ENCODE results near the gene ZNF48. TPM values are rescaled to one million over a fixed set of nuclear protein-coding genes. Genes with fewer than 3 reads are reported as not detected.
A peak's percentile ranks its signal among the peaks of the same experiment; 100 is the strongest.

ZNF48 gene
- total RNA-seq: 16.5 and 20.1 TPM in 2 replicates

GRCh38 chr16:30395155-30395991 lies at the start of gene ZNF48:
Gene ZNF48, plus strand, starts transcription at chr16:30395420. Its CDS starts 375 bp downstream, at chr16:30395795.
- DNase-seq: peak; percentile 95

GRCh38 chr16:30346286-30346685 lies 48.9 kb upstream of the ZNF48 start:
- no peak for DNase-seq

GRCh38 chr16:30348113-30348512 lies 47.1 kb upstream of the ZNF48 start:
- no peak for DNase-seq

DNA sequence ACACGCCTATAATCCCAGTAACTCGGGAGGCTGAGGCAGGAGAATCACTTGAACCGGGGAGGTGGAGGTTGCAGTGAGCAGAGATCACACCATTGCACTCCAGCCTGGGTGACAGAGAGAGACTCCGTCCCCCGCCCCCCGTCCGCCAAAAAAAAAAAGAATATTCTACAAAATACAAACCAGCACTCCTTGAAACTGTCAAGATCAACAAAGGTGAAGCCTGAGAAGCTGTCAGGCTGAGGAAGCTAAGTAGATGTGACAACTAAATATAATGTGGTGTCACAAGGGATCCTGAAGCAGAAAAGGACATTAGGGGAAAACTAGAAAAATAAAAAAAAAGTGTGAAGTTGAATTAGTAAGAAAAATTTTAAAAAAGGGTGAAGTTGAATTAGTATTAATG lies 46.3 kb upstream of the ZNF48 start:
- DNase-seq: no peak

DNA sequence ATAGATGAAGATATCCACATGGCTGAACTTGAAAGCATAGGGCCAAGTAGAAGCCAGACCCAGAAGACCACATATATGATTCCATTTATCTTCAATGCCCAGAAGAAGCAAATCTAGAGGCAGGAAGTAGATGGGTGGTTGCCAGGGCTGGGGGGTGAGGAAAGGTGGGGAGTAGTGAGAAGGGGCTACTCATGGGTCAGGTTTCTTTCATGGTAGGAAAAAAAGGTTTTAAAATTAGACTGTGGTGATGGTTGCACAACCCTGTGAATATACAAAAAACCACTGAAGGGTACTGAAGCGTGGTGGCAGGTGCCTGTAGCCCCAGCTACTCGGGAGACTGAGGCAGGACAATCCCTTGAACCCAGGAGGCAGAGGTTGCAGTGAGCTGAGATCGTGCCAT lies 45.5 kb upstream of the ZNF48 start:
- DNase-seq: no peak

DNA sequence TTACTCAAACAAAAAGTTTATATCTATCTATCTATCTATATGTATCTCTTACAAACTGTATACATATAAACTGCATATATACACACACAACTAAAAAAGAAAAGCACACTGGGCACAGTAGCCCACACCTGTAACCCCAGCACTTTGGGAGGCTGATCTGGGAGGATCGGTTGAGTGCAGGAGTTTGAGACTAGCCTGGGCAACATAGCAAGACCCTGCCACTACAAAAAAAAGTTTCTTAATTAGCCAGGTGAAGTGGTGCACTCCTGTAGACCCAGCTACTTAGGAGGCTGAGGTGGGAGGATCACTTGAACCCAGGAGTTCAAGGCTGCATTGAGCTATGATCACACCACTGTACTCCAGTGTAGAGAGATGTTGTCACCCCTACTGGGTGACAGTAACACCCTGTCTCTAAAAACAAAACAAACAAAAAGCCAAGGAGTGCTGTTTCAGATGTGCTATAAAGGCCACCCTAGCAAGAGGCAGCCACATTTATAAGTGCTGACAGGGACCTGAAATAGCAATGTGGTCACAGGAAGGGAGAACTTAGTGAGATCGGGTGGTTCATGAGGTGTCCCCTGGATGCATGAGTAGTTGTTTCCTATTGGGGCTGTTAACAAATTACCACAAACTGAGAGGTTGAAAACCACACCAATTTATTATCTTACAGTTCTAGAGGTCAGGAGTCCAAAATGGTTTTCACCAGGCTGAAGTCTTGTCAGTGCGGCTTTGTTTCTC lies 44.9 kb upstream of the ZNF48 start:
- no peak for DNase-seq

DNA sequence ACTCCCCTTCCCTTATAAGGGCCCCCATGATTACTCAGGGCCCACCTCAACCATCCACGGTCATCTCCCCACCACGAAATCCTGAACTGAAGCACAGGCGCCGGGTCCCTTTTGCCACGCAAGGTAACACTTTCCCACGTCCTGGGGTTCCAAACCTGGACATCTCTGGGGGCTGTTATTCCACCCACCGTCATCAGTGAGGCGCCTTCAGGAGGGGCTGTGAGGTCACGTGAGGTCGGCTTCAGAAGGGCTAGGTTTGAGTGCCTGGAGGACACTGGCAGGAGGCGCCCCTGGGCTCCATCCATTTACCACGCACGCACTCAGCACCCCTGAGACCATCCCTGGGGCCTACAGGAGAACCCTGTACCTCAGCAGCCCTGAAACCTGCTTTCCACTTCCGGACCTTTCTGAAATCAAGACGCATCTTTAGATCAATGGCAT lies 44.2 kb upstream of the ZNF48 start:
- DNase-seq: no peak

- peak; percentile 97 for DNase-seq
Measured at GRCh38 chr16:30351586-30352419, 43.4 kb upstream of the ZNF48 start.

- peak; percentile 48 for DNase-seq
Measured at GRCh38 chr16:30352488-30353401, 42.5 kb upstream of the ZNF48 start.

GRCh38 chr16:30353438-30354129 lies 41.6 kb upstream of the ZNF48 start:
- DNase-seq: no peak

DNA sequence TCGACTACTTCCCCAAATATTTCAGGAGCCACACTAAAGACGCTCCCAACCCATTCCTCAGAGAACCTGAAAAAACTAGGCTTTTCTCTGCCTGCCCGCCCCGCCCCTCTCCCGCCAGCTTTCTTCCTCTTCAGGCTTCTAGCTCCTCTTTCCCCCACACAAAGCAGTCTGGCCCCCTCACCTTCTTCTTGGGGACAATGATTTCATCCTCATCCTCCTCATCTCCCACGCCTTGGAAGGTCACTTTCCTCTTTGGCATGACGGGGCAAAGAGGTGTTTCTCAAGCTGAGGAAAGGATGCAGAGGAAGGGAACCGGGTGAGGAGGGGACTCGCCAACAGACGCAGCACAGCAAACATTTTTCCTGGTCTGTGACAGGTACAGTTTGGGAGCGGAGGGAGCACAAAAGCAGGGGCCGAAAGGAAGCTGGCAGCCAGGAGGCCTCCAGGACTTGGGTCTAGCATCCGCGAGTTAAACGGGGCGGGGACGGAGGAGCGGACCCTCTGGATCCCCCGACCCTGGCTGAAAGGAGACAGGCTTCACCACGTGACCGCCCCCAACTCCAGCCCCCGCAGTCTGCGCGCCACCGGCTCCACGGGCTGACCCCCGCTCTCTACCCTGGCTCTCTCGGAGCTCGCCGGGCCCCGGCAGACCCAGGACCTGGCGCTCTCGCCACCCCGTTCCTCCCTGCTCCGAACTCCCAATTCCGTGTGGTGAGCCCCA lies 40.6 kb upstream of the ZNF48 start:
- DNase-seq: peak; percentile 41

- DNase-seq: peak; percentile 100
Measured at GRCh38 chr16:30355144-30355953, 39.9 kb upstream of the ZNF48 start, which contains the start of gene CD2BP2. Gene CD2BP2, minus strand, starts transcription at chr16:30355308. Its CDS starts 627 bp downstream, at chr16:30354681.

DNA sequence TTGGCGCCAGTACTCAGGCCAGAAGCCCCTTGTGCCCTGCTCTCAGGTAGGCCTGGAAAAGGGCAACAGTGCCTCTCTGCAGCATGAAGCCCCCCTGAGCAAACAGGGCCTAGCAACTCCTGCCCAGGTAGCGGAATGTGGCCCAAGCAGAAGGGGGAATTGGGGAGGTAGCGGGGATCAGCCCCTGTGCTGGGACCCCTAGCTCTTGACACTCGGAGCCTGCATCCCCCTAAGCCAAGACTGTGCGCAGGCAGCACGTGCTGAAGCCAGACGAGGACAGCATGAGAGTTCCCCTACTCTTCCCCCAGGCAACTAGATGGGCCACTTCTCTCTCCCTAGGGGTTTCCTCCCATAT lies 39.3 kb upstream of the ZNF48 start:
- DNase-seq: no peak

GRCh38 chr16:30356401-30357084 lies 38.7 kb upstream of the ZNF48 start:
- DNase-seq: no peak

DNA sequence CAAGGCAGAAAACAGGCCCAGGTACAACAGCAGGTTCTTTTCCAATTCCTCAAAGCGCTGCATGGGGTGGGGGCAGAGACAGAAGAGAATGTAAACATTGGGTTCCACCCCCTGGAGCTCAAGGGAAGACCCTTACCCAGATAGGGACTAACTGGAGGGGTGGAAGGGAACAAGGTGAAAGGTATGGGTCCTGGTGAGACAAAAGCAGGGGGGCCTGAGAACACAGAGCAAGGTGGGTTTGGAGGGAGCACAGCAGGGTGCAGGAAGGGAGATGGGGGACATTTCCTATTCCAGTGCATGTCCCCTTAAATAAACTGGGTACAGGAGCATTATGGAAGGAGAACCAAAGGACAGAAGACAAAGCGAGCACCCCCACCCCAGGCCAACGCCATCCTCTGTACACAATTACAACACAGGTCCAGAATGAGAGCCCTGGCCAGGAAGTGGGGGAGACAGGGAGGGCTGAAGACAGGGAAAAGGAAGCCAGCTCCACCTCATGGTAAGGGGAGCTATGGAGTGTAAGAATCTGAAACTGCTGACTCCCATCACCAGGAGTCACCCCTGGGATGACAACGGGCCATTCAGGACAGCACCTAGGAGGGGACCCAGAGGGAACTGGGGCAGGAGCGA lies 38.0 kb upstream of the ZNF48 start:
- DNase-seq: no peak

- no peak for DNase-seq
Measured at GRCh38 chr16:30357715-30358576, 37.3 kb upstream of the ZNF48 start.

DNA sequence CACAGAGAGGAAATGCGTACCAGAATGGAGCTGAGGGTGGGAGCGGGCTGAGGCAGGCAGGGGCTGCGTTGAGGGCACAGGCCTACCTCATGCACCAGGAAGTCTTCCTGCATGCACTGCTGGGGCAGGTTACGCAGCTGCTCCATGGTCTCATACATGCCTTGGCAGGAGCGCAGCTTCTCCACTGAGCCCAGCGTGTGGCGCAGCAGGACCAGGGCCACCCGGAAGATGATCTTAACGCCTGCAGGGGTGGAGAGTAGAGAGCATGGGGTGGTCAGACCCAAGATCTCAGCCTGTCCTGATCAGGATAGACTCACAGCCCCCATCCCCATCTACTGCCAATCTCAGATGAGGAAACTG lies 36.7 kb upstream of the ZNF48 start:
- DNase-seq: no peak
